ENCODE measurements around the gene MFSD11. TPM values are rescaled to one million over a fixed set of nuclear protein-coding genes. Genes with fewer than 3 reads are reported as not detected.

The MFSD11 gene
- total and polyA plus RNA-seq, 10 donors: 6.9 to 45.4 (median 31.7) TPM

GRCh38 chr17:76690596-76691280 is 47.2 kb upstream of the MFSD11 start:
- DNase-seq: peak; percentile 33
- intact Hi-C loops (cut with DNase I; ENCODE audit: low total_unique reads): no loop called here
- TF ChIP-seq CTCF (IDR thresholded peaks at IDR 0.05 in 8 of 11, conservative IDR thresholded peaks at IDR 0.05 in 3 of 11) (no peak), POLR2AphosphoS5 (IDR thresholded peaks at IDR 0.05) (no peak), POLR2A (IDR thresholded peaks at IDR 0.05) (no peak)
- Histone ChIP-seq H3K9me3 (no peaks in the 10 kb centered on the region), H3K36me3 (peaks cover 0 to 9% (median 0%) of the 10 kb centered on the region in 6 donors), H3K27me3 (replicated peaks in 1 of 7) (no peaks in the 10 kb centered on the region), H3K4me3 (no peak overlapping the region), H3K4me1 (peaks cover 15 to 97% (median 48%) of the 10 kb centered on the region in 6 donors), H3K27ac (peak overlapping the region in 4 of 8 donors; percentile 22 to 85 (median 28))
- 79 to 94% (median 89%) methylated on average over 13 of the region's 13 CpGs for WGBS, 5 donors

GRCh38 chr17:76691379-76692191 is 46.3 kb upstream of the MFSD11 start:
- Histone ChIP-seq H3K27ac (peak overlapping the region in 6 of 8 donors; percentile 21 to 81 (median 40)), H3K9me3 (no peaks in the 10 kb centered on the region), H3K4me3 (no peak overlapping the region), H3K36me3 (peaks cover 0 to 9% (median 0%) of the 10 kb centered on the region in 6 donors), H3K4me1 (peaks cover 23 to 97% (median 49%) of the 10 kb centered on the region in 6 donors), H3K27me3 (replicated peaks in 1 of 7) (no peaks in the 10 kb centered on the region)
- intact Hi-C loops (cut with DNase I; ENCODE audit: low total_unique reads): no loop called here
- WGBS, 5 donors: 81 to 89% (median 85%) methylated on average over 14 of the region's 14 CpGs
- no peak for DNase-seq
- TF ChIP-seq POLR2AphosphoS5 (IDR thresholded peaks at IDR 0.05): no peak
- TF ChIP-seq CTCF (IDR thresholded peaks at IDR 0.05 in 8 of 11, conservative IDR thresholded peaks at IDR 0.05 in 3 of 11): no peak
- TF ChIP-seq POLR2A (IDR thresholded peaks at IDR 0.05): no peak

GRCh38 chr17:76695059-76695831 is 42.7 kb upstream of the MFSD11 start:
- peaks cover 16 to 97% (median 58%) of the 10 kb centered on the region in 6 donors for H3K4me1 ChIP-seq
- no peak for DNase-seq

More at GRCh38 chr17:76695059-76695831, 42.7 kb upstream of the MFSD11 start:
- peak overlapping the region in 1 of 8 donors; percentile 17 for H3K4me3 ChIP-seq
- no peaks in the 10 kb centered on the region for H3K9me3 ChIP-seq
- no peaks in the 10 kb centered on the region for H3K36me3 ChIP-seq
- H3K27ac ChIP-seq: peak overlapping the region in 7 of 8 donors; percentile 53 to 90 (median 81)
- intact Hi-C loops (cut with DNase I; ENCODE audit: low total_unique reads): no loop called here
- peak in 2 of 3 donors; percentile 43 to 78 for TF ChIP-seq POLR2AphosphoS5 (IDR thresholded peaks at IDR 0.05)
- no peak for TF ChIP-seq CTCF (IDR thresholded peaks at IDR 0.05 in 8 of 11, conservative IDR thresholded peaks at IDR 0.05 in 3 of 11)
- no peak for TF ChIP-seq POLR2A (IDR thresholded peaks at IDR 0.05)
- 53 to 84% (median 63%) methylated on average over 16 of the region's 16 CpGs for WGBS, 5 donors
- H3K27me3 ChIP-seq (replicated peaks in 1 of 7): no peaks in the 10 kb centered on the region

Measured in spleen (tissue), 11 donors.